Natural killer cell (primary cell): ENCODE measurements around the gene CXCR3. TPM values are rescaled to one million over a fixed set of nuclear protein-coding genes. Genes with fewer than 3 reads are reported as not detected.

ENCODE experiments used
- ATAC-seq, 3 donors: fragments of 150-1000 bp in 2 of 3; fragments of 200-7000 bp in 1 of 3; cut with Tn5 transposase; 1 replicate in 1 of 3; 2 replicates in 2 of 3; pipeline ENCODE4 v1.10.0; 2021; ENCODE audit warnings: mild to moderate bottlenecking in 2 of 3, moderate library complexity in 2 of 3
- DNase-seq, 2 donors: peaks; one replicate each; pipeline versions ENCODE4 v3.0.0 to v3.0.0-alpha.2; 2013 to 2021; ENCODE audit warnings: mixed read lengths in 1 of 2
- H3K27ac ChIP-seq: one replicate; pipeline ENCODE4 v1.5.1; 2013; ENCODE audit warnings: mild to moderate bottlenecking, low read length
- H3K27me3 ChIP-seq: one replicate; pipeline ENCODE4 v1.6.1; 2013; ENCODE audit warnings: low read length; ENCODE audit not compliant: control insufficient read depth, insufficient read depth
- H3K36me3 ChIP-seq: one replicate; pipeline ENCODE4 v1.6.1; 2013; ENCODE audit warnings: low read length; ENCODE audit not compliant: control insufficient read depth, insufficient read depth
- H3K4me1 ChIP-seq: one replicate; pipeline ENCODE4 v1.6.1; 2013; ENCODE audit warnings: low read length; ENCODE audit not compliant: control insufficient read depth, insufficient read depth
- H3K4me3 ChIP-seq: one replicate; pipeline ENCODE4 v1.5.1; 2013; ENCODE audit warnings: low read length
- H3K9me3 ChIP-seq: one replicate; pipeline ENCODE4 v1.6.1; 2013; ENCODE audit warnings: low read length; ENCODE audit not compliant: control insufficient read depth, insufficient read depth
- H3K27ac Mint-ChIP-seq, 2 donors: one replicate each; pipeline ENCODE4 v1.8.0; 2022; ENCODE audit warnings: mild to moderate bottlenecking in 2 of 2, mixed read lengths in 2 of 2, moderate library complexity in 1 of 2
- H3K27me3 Mint-ChIP-seq, 2 donors: one replicate each; pipeline ENCODE4 v1.8.0; 2022; ENCODE audit warnings: low read depth in 2 of 2, mixed read lengths in 2 of 2
- H3K36me3 Mint-ChIP-seq: one replicate; pipeline ENCODE4 v1.8.0; 2022; ENCODE audit warnings: mixed read lengths
- H3K4me1 Mint-ChIP-seq, 2 donors: one replicate each; pipeline ENCODE4 v1.8.0; 2022; ENCODE audit warnings: mixed read lengths in 2 of 2
- H3K4me3 Mint-ChIP-seq: one replicate; pipeline ENCODE4 v1.8.0; 2022; ENCODE audit warnings: mild to moderate bottlenecking, moderate library complexity, mixed read lengths
- H3K9me3 Mint-ChIP-seq, 2 donors: one replicate each; pipeline ENCODE4 v1.8.0; 2022; ENCODE audit warnings: mixed read lengths in 2 of 2
- WGBS: methylation state at CpG from one replicate; pipeline ENCODE4 v1.1.7; 2013; ENCODE audit warnings: missing lambda C conversion rate; ENCODE audit not compliant: insufficient coverage; 5-methylcytosine and 5-hydroxymethylcytosine counted together
- intact Hi-C: fragments of 100-400 bp; cut with micrococcal nuclease; formaldehyde crosslinking; loops from one replicate; pipeline ENCODE4 v1.14.2; 2022
- total RNA-seq, 4 donors: library from RNA; stranded (reverse); fragments of 120-200 nt in 1 of 4; gene quantifications; one replicate each; pipeline versions ENCODE4 v1.2.3 to v1.2.4, GENCODE V29; 2013 to 2022
- TF ChIP-seq, protein P1 (sequence below): fragments of 200-600 bp; IDR thresholded peaks from one replicate; pipeline ENCODE4 v1.8.0; 2022; ENCODE audit warnings: antibody characterized with exemption

CXCR3 gene
- total RNA-seq, 3 donors from 2014 or later (not counting 1 experiment from before 2014, with no cell fraction given), result 8.7 to 15.9 (median 13.7) TPM

DNA sequence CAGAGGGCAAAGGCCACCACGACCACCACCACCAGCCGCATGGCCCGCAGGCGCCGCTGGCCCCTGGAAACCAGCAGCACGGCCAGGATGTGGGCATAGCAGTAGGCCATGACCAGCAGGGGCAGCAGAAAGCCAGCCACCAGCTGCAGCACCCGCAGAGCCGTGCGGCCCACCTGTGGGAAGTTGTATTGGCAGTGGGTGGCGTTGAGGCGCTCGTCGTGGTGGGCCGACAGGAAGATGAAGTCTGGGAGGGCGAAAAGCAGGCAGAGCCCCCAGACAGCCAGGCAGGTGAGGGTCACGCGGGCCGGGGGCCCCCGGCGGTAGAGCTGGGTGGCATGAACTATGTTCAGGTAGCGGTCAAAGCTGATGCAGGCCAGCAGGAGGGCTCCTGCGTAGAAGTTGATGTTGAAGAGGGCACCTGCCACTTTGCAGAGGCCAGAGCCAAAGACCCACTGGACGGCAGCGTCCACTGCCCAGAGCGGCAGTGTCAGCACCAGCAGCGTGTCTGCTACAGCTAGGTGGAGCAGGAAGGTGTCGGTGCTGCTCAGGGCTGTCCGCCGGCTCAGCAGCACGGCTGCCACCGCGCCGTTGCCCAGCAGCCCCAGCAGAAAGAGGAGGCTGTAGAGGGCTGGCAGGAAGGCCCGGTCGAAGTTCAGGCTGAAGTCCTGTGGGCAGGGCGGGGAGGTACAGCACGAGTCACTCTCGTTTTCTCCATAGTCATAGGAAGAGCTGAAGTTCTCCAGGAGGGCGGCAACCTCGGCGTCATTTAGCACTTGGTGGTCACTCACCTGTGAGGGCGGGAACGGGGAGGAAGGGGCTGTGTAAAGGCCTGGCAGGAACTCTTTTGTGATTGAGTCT is 1.4 kb downstream of the CXCR3 start:
- H3K27me3 ChIP-seq, result no peaks in the 10 kb centered on the region
- no peaks in the 10 kb centered on the region for H3K9me3 Mint-ChIP-seq
- DNase-seq (peak; percentile 33 to 63), ATAC-seq (peak; percentile 32 to 53 (median 46))
- peak overlapping the region; percentile 91 to 93 for H3K27ac Mint-ChIP-seq
- peaks cover 74% of the 10 kb centered on the region for H3K4me1 ChIP-seq
- H3K4me3 Mint-ChIP-seq, result peak overlapping the region; percentile 90
- intact Hi-C loops, result no loop called here
- H3K36me3 Mint-ChIP-seq, result no peaks in the 10 kb centered on the region
- H3K4me1 Mint-ChIP-seq, result peaks cover 58 to 59% of the 10 kb centered on the region in 2 donors
- 22% methylated on average over 41 of the region's 43 CpGs for WGBS
- H3K36me3 ChIP-seq, result peaks cover 25% of the 10 kb centered on the region
- H3K27me3 Mint-ChIP-seq, result no peaks in the 10 kb centered on the region
- TF ChIP-seq, protein P1, sequence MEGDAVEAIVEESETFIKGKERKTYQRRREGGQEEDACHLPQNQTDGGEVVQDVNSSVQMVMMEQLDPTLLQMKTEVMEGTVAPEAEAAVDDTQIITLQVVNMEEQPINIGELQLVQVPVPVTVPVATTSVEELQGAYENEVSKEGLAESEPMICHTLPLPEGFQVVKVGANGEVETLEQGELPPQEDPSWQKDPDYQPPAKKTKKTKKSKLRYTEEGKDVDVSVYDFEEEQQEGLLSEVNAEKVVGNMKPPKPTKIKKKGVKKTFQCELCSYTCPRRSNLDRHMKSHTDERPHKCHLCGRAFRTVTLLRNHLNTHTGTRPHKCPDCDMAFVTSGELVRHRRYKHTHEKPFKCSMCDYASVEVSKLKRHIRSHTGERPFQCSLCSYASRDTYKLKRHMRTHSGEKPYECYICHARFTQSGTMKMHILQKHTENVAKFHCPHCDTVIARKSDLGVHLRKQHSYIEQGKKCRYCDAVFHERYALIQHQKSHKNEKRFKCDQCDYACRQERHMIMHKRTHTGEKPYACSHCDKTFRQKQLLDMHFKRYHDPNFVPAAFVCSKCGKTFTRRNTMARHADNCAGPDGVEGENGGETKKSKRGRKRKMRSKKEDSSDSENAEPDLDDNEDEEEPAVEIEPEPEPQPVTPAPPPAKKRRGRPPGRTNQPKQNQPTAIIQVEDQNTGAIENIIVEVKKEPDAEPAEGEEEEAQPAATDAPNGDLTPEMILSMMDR, result no peak
- no peaks in the 10 kb centered on the region for H3K9me3 ChIP-seq
- H3K27ac ChIP-seq, result peak overlapping the region; percentile 86
- H3K4me3 ChIP-seq, result peak overlapping the region; percentile 53

- Mint-ChIP-seq H3K36me3 (peaks cover 8% of the 10 kb centered on the region), H3K9me3 (no peaks in the 10 kb centered on the region), H3K27ac (peak overlapping the region; percentile 91 to 93), H3K27me3 (no peaks in the 10 kb centered on the region), H3K4me1 (peaks cover 57 to 61% of the 10 kb centered on the region in 2 donors), H3K4me3 (peak overlapping the region; percentile 73)
- Histone ChIP-seq H3K27me3 (no peaks in the 10 kb centered on the region), H3K4me1 (peaks cover 66% of the 10 kb centered on the region), H3K4me3 (peak overlapping the region; percentile 53), H3K36me3 (peaks cover 32% of the 10 kb centered on the region), H3K27ac (peak overlapping the region; percentile 86), H3K9me3 (no peaks in the 10 kb centered on the region)
- intact Hi-C loops, result no loop called here
- WGBS, result 69% methylated on average over 10 of the region's 10 CpGs
- no peak for ATAC-seq
- DNase-seq, result no peak
- TF ChIP-seq, protein P1, result no peak
These were observed 2.4 kb downstream of the CXCR3 start for GRCh38 chrX:71615954-71616353.

DNA sequence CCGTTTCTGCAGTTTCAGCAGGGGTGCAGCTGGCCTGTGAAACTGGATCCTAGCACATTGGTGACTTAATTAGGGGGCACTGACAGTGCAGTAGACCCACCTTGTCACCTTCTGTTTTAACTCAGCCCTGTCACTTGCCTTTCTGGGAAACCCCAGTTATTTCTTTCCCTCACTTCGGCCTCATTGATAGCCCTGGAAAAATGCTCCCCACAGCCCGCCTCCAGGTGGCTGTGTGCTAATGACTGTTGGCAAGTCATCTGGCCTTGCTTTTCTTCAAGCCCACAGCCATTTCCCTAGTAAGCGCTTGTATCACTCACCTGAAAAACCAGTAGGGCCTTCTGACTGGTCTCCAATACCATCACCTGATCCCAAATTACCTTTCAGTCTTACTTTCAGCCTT is 3.3 kb downstream of the CXCR3 start:
- Histone ChIP-seq H3K4me3 (no peak overlapping the region), H3K4me1 (peaks cover 57% of the 10 kb centered on the region), H3K27me3 (no peaks in the 10 kb centered on the region), H3K27ac (no peak overlapping the region), H3K36me3 (peaks cover 38% of the 10 kb centered on the region), H3K9me3 (no peaks in the 10 kb centered on the region)
- DNase-seq (peak in 1 of 2 donors; percentile 14), ATAC-seq (no peak)
- Mint-ChIP-seq H3K36me3 (peaks cover 11% of the 10 kb centered on the region), H3K27me3 (no peaks in the 10 kb centered on the region), H3K9me3 (no peaks in the 10 kb centered on the region), H3K4me1 (peaks cover 56 to 57% of the 10 kb centered on the region in 2 donors), H3K4me3 (no peak overlapping the region), H3K27ac (peak overlapping the region; percentile 91 to 93)
- 90% methylated on average over 4 of the region's 4 CpGs for WGBS
- intact Hi-C loops, result no loop called here
- TF ChIP-seq, protein P1, result no peak
